ENCODE measurements around the gene DNPH1.

DNA sequence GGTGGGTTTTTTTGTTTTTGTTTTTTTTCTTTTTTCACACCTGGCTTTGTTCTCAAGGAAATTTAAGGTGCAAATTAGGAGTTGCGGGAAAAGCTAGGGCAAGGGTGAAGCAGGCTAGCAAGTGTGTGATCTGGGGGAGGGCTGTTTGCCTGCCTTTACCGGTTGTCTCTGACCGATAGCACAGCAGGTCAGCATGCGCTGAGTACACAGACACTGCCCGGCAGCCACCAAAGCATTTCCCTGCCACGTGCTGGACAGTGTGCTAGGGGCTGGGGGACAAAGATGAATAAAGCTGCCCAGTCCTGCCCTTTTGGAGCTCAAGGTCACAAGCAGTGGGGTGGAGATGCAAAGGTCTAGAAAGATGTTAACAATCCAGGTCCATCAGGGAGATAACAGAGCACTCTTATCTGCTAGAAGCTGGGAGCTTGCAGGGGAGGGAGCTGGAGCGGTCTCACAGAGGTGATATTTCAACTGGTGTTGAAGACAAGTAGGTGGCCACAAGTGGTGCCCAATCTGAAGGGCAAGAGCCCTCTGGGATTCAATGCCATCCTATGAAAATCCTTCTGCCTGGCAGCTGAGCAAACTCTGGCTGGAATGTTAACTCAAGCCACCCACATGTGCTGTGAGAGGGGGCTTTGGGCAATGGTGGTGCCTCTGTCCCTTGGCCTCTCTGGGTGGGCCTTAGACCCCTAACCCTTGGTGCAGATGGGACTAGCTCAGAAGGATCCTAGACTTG is 38.5 kb upstream of the DNPH1 start:
- TF ChIP-seq, protein P1, sequence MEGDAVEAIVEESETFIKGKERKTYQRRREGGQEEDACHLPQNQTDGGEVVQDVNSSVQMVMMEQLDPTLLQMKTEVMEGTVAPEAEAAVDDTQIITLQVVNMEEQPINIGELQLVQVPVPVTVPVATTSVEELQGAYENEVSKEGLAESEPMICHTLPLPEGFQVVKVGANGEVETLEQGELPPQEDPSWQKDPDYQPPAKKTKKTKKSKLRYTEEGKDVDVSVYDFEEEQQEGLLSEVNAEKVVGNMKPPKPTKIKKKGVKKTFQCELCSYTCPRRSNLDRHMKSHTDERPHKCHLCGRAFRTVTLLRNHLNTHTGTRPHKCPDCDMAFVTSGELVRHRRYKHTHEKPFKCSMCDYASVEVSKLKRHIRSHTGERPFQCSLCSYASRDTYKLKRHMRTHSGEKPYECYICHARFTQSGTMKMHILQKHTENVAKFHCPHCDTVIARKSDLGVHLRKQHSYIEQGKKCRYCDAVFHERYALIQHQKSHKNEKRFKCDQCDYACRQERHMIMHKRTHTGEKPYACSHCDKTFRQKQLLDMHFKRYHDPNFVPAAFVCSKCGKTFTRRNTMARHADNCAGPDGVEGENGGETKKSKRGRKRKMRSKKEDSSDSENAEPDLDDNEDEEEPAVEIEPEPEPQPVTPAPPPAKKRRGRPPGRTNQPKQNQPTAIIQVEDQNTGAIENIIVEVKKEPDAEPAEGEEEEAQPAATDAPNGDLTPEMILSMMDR (IDR thresholded peaks at IDR 0.05; ENCODE audit: low read length), result no peak
- TF ChIP-seq EZH2 (IDR thresholded peaks at IDR 0.05; ENCODE audit: borderline replicate concordance, low read length), result no peak

All from OCI-LY1 (cell line).